K562 (cell line): Measurements from ENCODE around the gene FARP1. TPM values are rescaled to one million over a fixed set of nuclear protein-coding genes. Genes with fewer than 3 reads are reported as not detected.

Experiments used
- ATAC-seq: fragments of 200-7000 bp; cut with Tn5 transposase; 3 replicates; pipeline ENCODE4 v1.9.1; 2020; ENCODE audit warnings: moderate library complexity
- BruUV-seq: library from RNA; stranded (reverse); fragments of 400-500 nt; replicated peaks from 2 replicates; lab custom pipeline; 2021; lab: Mats Ljungman, UMichigan
- CTCF ChIA-PET: fragments of 300-600 bp; formaldehyde crosslinking; extraction: SDS; loops from one replicate; lab custom pipeline; 2021; ENCODE audit warnings: low intra/inter-chr PET ratio; lab: Yijun Ruan, JAX
- POLR2A ChIA-PET: fragments of 300-600, 350-650 bp; sonication (Branson Sonifier 250); formaldehyde crosslinking; extraction: SDS; loops from one replicate; lab custom pipeline; 2021; ENCODE audit warnings: antibody characterized with exemption, inconsistent platforms; lab: Yijun Ruan, JAX
- DNase-seq, 4 experiments: peaks; one replicate each; pipeline versions ENCODE4 v3.0.0 to v3.0.0-alpha.2; 2011 to 2018; ENCODE audit warnings: low spot score in 3 of 4, mixed read lengths in 3 of 4; ENCODE audit errors: extremely low read depth in 1 of 4
- FAIRE-seq: peaks from 2 replicates; lab custom pipeline; 2011; peaks lifted over from hg19 to GRCh38; lab: Jason Lieb, UNC
- H2AFZ ChIP-seq: 2 replicates; pipeline ENCODE4 v1.6.0; 2011; ENCODE audit warnings: low read depth, low read length, control low read depth, inconsistent platforms
- H3K27ac ChIP-seq: fragments of 200-600 bp; 3 replicates; pipeline ENCODE4 v1.8.0; 2011; ENCODE audit warnings: low read depth, mild to moderate bottlenecking, control low read depth, inconsistent platforms, low read length, moderate library complexity, mixed read lengths; ENCODE audit errors: extremely low read depth
- H3K27me3 ChIP-seq, 2 experiments: fragments of 300-600 bp in 1 of 2; 2 replicates in 1 of 2; 3 replicates in 1 of 2; pipeline versions ENCODE4 v1.6.0 to v1.8.0; 2011; ENCODE audit warnings: inconsistent platforms in 2 of 2, low read length in 2 of 2, mild to moderate bottlenecking in 1 of 2, mixed read lengths in 1 of 2, moderate library complexity in 1 of 2; ENCODE audit not compliant: control insufficient read depth in 2 of 2, insufficient read depth in 2 of 2
- H3K36me3 ChIP-seq: fragments of 300-600 bp; 3 replicates; pipeline ENCODE4 v1.8.0; 2011; ENCODE audit warnings: mild to moderate bottlenecking, low read length, inconsistent platforms; ENCODE audit not compliant: control insufficient read depth, insufficient read depth
- H3K4me1 ChIP-seq, 2 experiments: fragments of 200-600 bp in 1 of 2; replicated peaks in 1 of 2; 2 replicates in 1 of 2; 3 replicates in 1 of 2; pipeline versions ENCODE4 v1.5.1 to v1.8.0; 2011; ENCODE audit warnings: inconsistent platforms in 2 of 2, low read length in 2 of 2, mild to moderate bottlenecking in 1 of 2, mixed read lengths in 1 of 2, moderate library complexity in 1 of 2; ENCODE audit not compliant: control insufficient read depth in 2 of 2, insufficient read depth in 2 of 2
- H3K4me2 ChIP-seq: 2 replicates; pipeline ENCODE4 v1.6.1; 2011; ENCODE audit warnings: low read length, control low read depth, inconsistent platforms, mixed read lengths; ENCODE audit not compliant: insufficient read depth
- H3K4me3 ChIP-seq: fragments of 200-600 bp; sonication (generic), shearing (Covaris generic); 2 replicates; pipeline ENCODE4 v1.5.1; 2016; ENCODE audit warnings: control low read depth, inconsistent platforms
- H3K79me2 ChIP-seq: fragments of 200-600 bp; 3 replicates; pipeline ENCODE4 v1.8.0; 2011; ENCODE audit warnings: low read length, inconsistent platforms; ENCODE audit not compliant: control insufficient read depth, insufficient read depth
- H3K9ac ChIP-seq, 2 experiments: 2 replicates each; pipeline versions ENCODE4 v1.6.0 to v1.6.1; 2011; ENCODE audit warnings: low read depth in 2 of 2, low read length in 2 of 2, control low read depth in 1 of 2, inconsistent platforms in 1 of 2, mild to moderate bottlenecking in 1 of 2, mixed read lengths in 1 of 2; ENCODE audit not compliant: insufficient read depth in 1 of 2
- H3K9me1 ChIP-seq: one replicate; pipeline ENCODE4 v1.6.0; 2011; ENCODE audit warnings: inconsistent platforms, mild to moderate bottlenecking, low read length, moderate library complexity; ENCODE audit not compliant: control insufficient read depth, insufficient read depth
- H3K9me3 ChIP-seq: replicated peaks from 2 replicates; pipeline ENCODE4 v1.5.1; 2011; ENCODE audit warnings: low read depth, low read length, inconsistent platforms; ENCODE audit not compliant: control insufficient read depth, insufficient read depth
- H4K20me1 ChIP-seq: replicated peaks from 2 replicates; pipeline ENCODE4 v1.6.1; 2011; ENCODE audit warnings: low read length, inconsistent platforms, mixed read lengths; ENCODE audit not compliant: control insufficient read depth, insufficient read depth
- ADNP ChIP-seq: fragments of 200-800 bp; sonication (Bioruptor generic); IDR thresholded peaks from 2 replicates; pipeline ENCODE4 v1.6.1; 2016; ENCODE audit warnings: missing genetic modification characterization, missing compliant biosample characterization
- CC2D1A ChIP-seq: fragments of 450-650 bp; IDR thresholded peaks from 2 replicates; pipeline ENCODE4 v1.6.1; 2017; ENCODE audit warnings: mild to moderate bottlenecking
- CLOCK ChIP-seq: fragments of 250-450 bp; sonication (Bioruptor Pico); IDR thresholded peaks from 2 replicates; pipeline ENCODE4 v1.4.0; 2020; ENCODE audit warnings: mild to moderate bottlenecking, moderate library complexity, borderline replicate concordance
- KDM4B ChIP-seq, 2 experiments: fragments of 450-650 bp in 1 of 2; sonication (generic) in 1 of 2; IDR thresholded peaks; 2 replicates each; pipeline ENCODE4 v1.6.1; 2016 to 2017; ENCODE audit warnings: borderline replicate concordance in 2 of 2, antibody characterized with exemption in 1 of 2, low read depth in 1 of 2, mild to moderate bottlenecking in 1 of 2
- LEF1 ChIP-seq: fragments of 450-650 bp; IDR thresholded peaks from 2 replicates; pipeline ENCODE4 v1.6.1; 2016; ENCODE audit warnings: mild to moderate bottlenecking
- MAFK ChIP-seq: IDR thresholded peaks from 2 replicates; pipeline ENCODE4 v1.6.1; 2011; ENCODE audit warnings: low read length, improper control_type of control experiment
- NFIC ChIP-seq: fragments of 450-650 bp; IDR thresholded peaks from 2 replicates; pipeline ENCODE4 v1.6.1; 2017; ENCODE audit warnings: mild to moderate bottlenecking, inconsistent platforms
- NFIX ChIP-seq: fragments of 250-450 bp; sonication (Bioruptor Pico); IDR thresholded peaks from 2 replicates; pipeline ENCODE4 v1.4.0; 2020; ENCODE audit warnings: low read depth, mild to moderate bottlenecking, moderate library complexity
- OTX1 ChIP-seq: fragments of 450-650 bp; formaldehyde crosslinking; IDR thresholded peaks from 2 replicates; pipeline ENCODE4 v1.4.0; 2022; ENCODE audit warnings: mild to moderate bottlenecking
- PRMT5 ChIP-seq: sonication (generic); formaldehyde crosslinking; IDR thresholded peaks from 2 replicates; pipeline ENCODE4 v1.5.0; 2020; ENCODE audit warnings: missing genetic modification reagents
- SIN3B ChIP-seq: fragments of 450-650 bp; IDR thresholded peaks from 2 replicates; pipeline ENCODE4 v1.6.1; 2017; ENCODE audit warnings: low read depth, mild to moderate bottlenecking, moderate library complexity
- TAF9B ChIP-seq: fragments of 450-650 bp; IDR thresholded peaks from 2 replicates; pipeline ENCODE4 v1.6.1; 2018; ENCODE audit warnings: mild to moderate bottlenecking; ENCODE audit not compliant: partially characterized antibody
- TCF7 ChIP-seq: sonication (generic); IDR thresholded peaks from 2 replicates; pipeline ENCODE4 v1.6.1; 2016; ENCODE audit warnings: antibody characterized with exemption, borderline replicate concordance
- WGBS: fragments of 100-300 bp; shearing (Covaris generic); methylation state at CpG from one replicate; pipeline ENCODE4 v1.1.6; 2016; ENCODE audit warnings: low coverage, mixed read lengths; ENCODE audit not compliant: insufficient coverage; ENCODE audit errors: missing lambda C conversion rate; 5-methylcytosine and 5-hydroxymethylcytosine counted together
- in situ Hi-C: fragments of 300-500 bp; cut with MboI; formaldehyde crosslinking; loops from 4 replicates; pipeline ENCODE4 v1.15.0; 2018; ENCODE audit warnings: inconsistent platforms, mixed read lengths
- intact Hi-C: fragments of 100-400 bp; cut with micrococcal nuclease; formaldehyde crosslinking; loops from 2 replicates; pipeline ENCODE4 v1.14.2; 2022
- polyA plus RNA-seq, 8 experiments: library from polyadenylated mRNA; depleted of rRNA in 4 of 8; stranded (reverse) in 5 of 8; unstranded in 3 of 8; fragments of >200 nt; fragmentation: Nextera tagmentation in 2 of 8; fragmentation: Illumina TruSeq in 1 of 8; extraction: Ambion mirVana in 2 of 8; extraction: Trizol in 1 of 8; gene quantifications; 2 replicates each; pipeline versions ENCODE4 v1.2.1 to v1.2.3, GENCODE V29; 2011 to 2014; ENCODE audit warnings: inconsistent platforms in 1 of 8, missing spikeins in 1 of 8
- total RNA-seq, 7 experiments: library from RNA; depleted of rRNA in 6 of 7; stranded (reverse); fragments of >200 nt in 6 of 7; fragmentation: Illumina TruSeq in 2 of 7; extraction: Trizol in 2 of 7; gene quantifications; 2 replicates each; pipeline versions ENCODE4 v1.2.1 to v1.2.3, GENCODE V29; 2011 to 2021; ENCODE audit warnings: low replicate concordance in 1 of 7

Gene FARP1
- total and polyA plus RNA-seq, 9 of the 15 experiments (the other 6 are each of a cell fraction or from before 2014, with no cell fraction given), result 0.03 to 0.29 (median 0.05) TPM; not detected in 3

GRCh38 chr13:98144801-98145350 is 2.0 kb downstream of the FARP1 start:
- intact Hi-C loops (no loop called here), in situ Hi-C loops (no loop called here)
- H3K9me3 ChIP-seq, result no peaks in the 10 kb centered on the region
- ChIA-PET CTCF (no interaction called here), POLR2A (no interaction called here)
- H3K4me3 ChIP-seq, result no peak overlapping the region
- no peak overlapping the region for H2AFZ ChIP-seq
- H3K4me2 ChIP-seq, result no peak overlapping the region
- DNase-seq (no peak), ATAC-seq (no peak), FAIRE-seq (no peak)
- 7% methylated on average over 9 of the region's 10 CpGs for WGBS
- H3K27ac ChIP-seq, result no peak overlapping the region
- BruUV-seq, result no TSS peak
- no peaks in the 10 kb centered on the region for H3K36me3 ChIP-seq
- H3K9me1 ChIP-seq, result no peaks in the 10 kb centered on the region
- H3K27me3 ChIP-seq, result peaks cover 2 to 38% of the 10 kb centered on the region in 2 experiments; a peak in 3 of 5 replicates
- H3K9ac ChIP-seq, result no peak overlapping the region
- H3K4me1 ChIP-seq, result peaks cover 0 to 18% of the 10 kb centered on the region in 2 experiments; a peak in 1 of 5 replicates
- H4K20me1 ChIP-seq, result no peaks in the 10 kb centered on the region
- TF ChIP-seq SIN3B, result no peak
- no peak for TF ChIP-seq TCF7
- H3K79me2 ChIP-seq, result no peaks in the 10 kb centered on the region

GRCh38 chr13:98147521-98147920 is 4.6 kb downstream of the FARP1 start:
- Histone ChIP-seq H3K4me2 (no peak overlapping the region), H3K4me3 (no peak overlapping the region), H4K20me1 (no peaks in the 10 kb centered on the region), H3K9ac (no peak overlapping the region), H3K4me1 (peaks cover 0 to 13% of the 10 kb centered on the region in 2 experiments; a peak in 1 of 5 replicates), H3K79me2 (no peaks in the 10 kb centered on the region), H3K27me3 (peaks cover 2 to 29% of the 10 kb centered on the region in 2 experiments; a peak in 3 of 5 replicates), H3K36me3 (no peaks in the 10 kb centered on the region), H3K27ac (no peak overlapping the region), H3K9me3 (no peaks in the 10 kb centered on the region), H2AFZ (no peak overlapping the region), H3K9me1 (no peaks in the 10 kb centered on the region)
- 5% methylated on average over 5 of the region's 5 CpGs for WGBS
- DNase-seq (no peak), ATAC-seq (no peak), FAIRE-seq (no peak)
- in situ Hi-C loops (no loop called here), intact Hi-C loops (no loop called here)
- ChIA-PET CTCF (no interaction called here), POLR2A (no interaction called here)
- BruUV-seq, result no TSS peak
- TF ChIP-seq LEF1 (no peak), PRMT5 (CRISPR knock-in tag) (no peak), KDM4B (IDR thresholded peaks at IDR 0.05; ENCODE audit: borderline replicate concordance in 2 of 2, low read depth in 1 of 2) (no peak), CC2D1A (no peak), TAF9B (no peak), NFIC (no peak), CLOCK (CRISPR knock-in tag) (no peak), NFIX (CRISPR knock-in tag) (no peak), OTX1 (CRISPR knock-in tag) (no peak), MAFK (no peak), ADNP (tag) (no peak)
